Thyroid gland (tissue), 4 donors: Measurements from ENCODE around the gene TMEM52.
"Not testable (repeated sequence)": the region's sequence is repeated elsewhere in the genome, so short reads cannot be mapped to it uniquely, and the experiment has no call there.

Experiments
- CTCF ChIP-seq, 6 experiments: fragments of 200-600 bp in 3 of 6; fragments of 450-650 bp in 3 of 6; sonication (generic) in 3 of 6; IDR thresholded peaks; one replicate each; pipeline ENCODE4 v1.5.1; 2016 to 2019; ENCODE audit warnings: antibody characterized with exemption in 6 of 6, mild to moderate bottlenecking in 2 of 6, inconsistent platforms in 1 of 6, moderate library complexity in 1 of 6
- POLR2A ChIP-seq, 2 donors: fragments of 450-650 bp; IDR thresholded peaks; one replicate each; pipeline ENCODE4 v1.6.1; 2017; ENCODE audit warnings: antibody characterized with exemption in 2 of 2, mild to moderate bottlenecking in 2 of 2, moderate library complexity in 1 of 2

DNA sequence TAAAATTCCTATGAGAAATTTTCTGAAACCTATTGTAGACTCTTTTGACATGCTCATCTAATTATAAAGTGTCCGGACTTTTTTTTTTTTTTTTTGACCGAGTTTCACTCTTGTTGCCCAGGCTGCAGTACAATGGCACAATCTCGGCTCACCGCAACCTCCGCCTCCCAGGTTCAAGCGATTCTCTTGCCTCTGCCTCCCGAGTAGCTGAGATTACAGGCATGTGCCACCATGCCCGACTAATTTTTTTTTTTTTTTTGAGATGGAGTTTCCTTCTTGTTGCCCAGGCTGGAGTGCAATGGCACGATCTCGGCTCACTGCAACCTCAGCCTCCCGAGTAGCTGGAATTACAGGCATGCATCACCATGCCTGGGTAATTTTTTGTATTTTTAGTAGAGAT, 35.2 kb downstream of the TMEM52 start:
- TF ChIP-seq CTCF, POLR2A (IDR thresholded peaks at IDR 0.05): not testable (repeated sequence)
